ENCODE data around the gene RALA.
A peak's percentile ranks its signal among the peaks of the same experiment; 100 is the strongest.
"Not testable (repeated sequence)": the region's sequence is repeated elsewhere in the genome, so short reads cannot be mapped to it uniquely, and the experiment has no call there.

RALA gene

GRCh38 chr7:39674406-39674805 lies 51.0 kb downstream of the RALA start:
- H3K27ac Mint-ChIP-seq, result no peak overlapping the region
- H3K36me3 Mint-ChIP-seq (ENCODE audit: low read depth), result peaks cover 20% of the 10 kb centered on the region
- no peak overlapping the region for H3K4me3 Mint-ChIP-seq
- H3K4me1 Mint-ChIP-seq (ENCODE audit: low read depth), result peaks cover 23% of the 10 kb centered on the region
- H3K9me3 Mint-ChIP-seq, result no peaks in the 10 kb centered on the region
- H3K27me3 Mint-ChIP-seq, result no peaks in the 10 kb centered on the region

- H3K4me1 Mint-ChIP-seq (ENCODE audit: low read depth), result peaks cover 28% of the 10 kb centered on the region
- peaks cover 20% of the 10 kb centered on the region for H3K36me3 Mint-ChIP-seq (ENCODE audit: low read depth)
- H3K27me3 Mint-ChIP-seq, result no peaks in the 10 kb centered on the region
- H3K4me3 Mint-ChIP-seq, result no peak overlapping the region
- no peaks in the 10 kb centered on the region for H3K9me3 Mint-ChIP-seq
- no peak overlapping the region for H3K27ac Mint-ChIP-seq
Observed at GRCh38 chr7:39676346-39676745, 53.0 kb downstream of the RALA start.

GRCh38 chr7:39678930-39679709 lies 55.7 kb downstream of the RALA start:
- no peak overlapping the region for H3K27ac Mint-ChIP-seq
- no peaks in the 10 kb centered on the region for H3K9me3 Mint-ChIP-seq
- peaks cover 20% of the 10 kb centered on the region for H3K36me3 Mint-ChIP-seq (ENCODE audit: low read depth)
- H3K27me3 Mint-ChIP-seq, result no peaks in the 10 kb centered on the region
- peaks cover 49% of the 10 kb centered on the region for H3K4me1 Mint-ChIP-seq (ENCODE audit: low read depth)
- no peak overlapping the region for H3K4me3 Mint-ChIP-seq

GRCh38 chr7:39679874-39680273 lies 56.5 kb downstream of the RALA start:
- H3K27ac Mint-ChIP-seq, result not testable (repeated sequence)
- H3K4me1 Mint-ChIP-seq (ENCODE audit: low read depth), result peaks cover 48% of the 10 kb centered on the region

GRCh38 chr7:39681887-39682441 lies 58.6 kb downstream of the RALA start:
- peaks cover 69% of the 10 kb centered on the region for H3K4me1 Mint-ChIP-seq (ENCODE audit: low read depth)
- H3K9me3 Mint-ChIP-seq, result no peaks in the 10 kb centered on the region
- H3K36me3 Mint-ChIP-seq (ENCODE audit: low read depth), result peaks cover 5% of the 10 kb centered on the region
- H3K27me3 Mint-ChIP-seq, result no peaks in the 10 kb centered on the region
- no peak overlapping the region for H3K27ac Mint-ChIP-seq
- no peak overlapping the region for H3K4me3 Mint-ChIP-seq

More at GRCh38 chr7:39679874-39680273, 56.5 kb downstream of the RALA start:
- not testable (repeated sequence) for H3K4me3 Mint-ChIP-seq, H3K9me3 Mint-ChIP-seq, H3K27me3 Mint-ChIP-seq
- peaks cover 20% of the 10 kb centered on the region for H3K36me3 Mint-ChIP-seq (ENCODE audit: low read depth)

- H3K27ac Mint-ChIP-seq, result peak overlapping the region; percentile 43
- H3K27me3 Mint-ChIP-seq, result no peaks in the 10 kb centered on the region
- no peak overlapping the region for H3K4me3 Mint-ChIP-seq
- H3K4me1 Mint-ChIP-seq (ENCODE audit: low read depth), result peaks cover 74% of the 10 kb centered on the region
- no peaks in the 10 kb centered on the region for H3K9me3 Mint-ChIP-seq
- peaks cover 11% of the 10 kb centered on the region for H3K36me3 Mint-ChIP-seq (ENCODE audit: low read depth)
Observed at GRCh38 chr7:39683216-39683845, 60.0 kb downstream of the RALA start.

GRCh38 chr7:39686261-39686924 lies 63.0 kb downstream of the RALA start:
- Mint-ChIP-seq H3K27me3 (no peaks in the 10 kb centered on the region), H3K4me1 (ENCODE audit: low read depth) (peaks cover 72% of the 10 kb centered on the region), H3K9me3 (no peaks in the 10 kb centered on the region), H3K27ac (peak overlapping the region; percentile 19), H3K36me3 (ENCODE audit: low read depth) (peaks cover 36% of the 10 kb centered on the region), H3K4me3 (no peak overlapping the region)

GRCh38 chr7:39688611-39689480 lies 65.5 kb downstream of the RALA start:
- peaks cover 56% of the 10 kb centered on the region for H3K36me3 Mint-ChIP-seq (ENCODE audit: low read depth)
- peaks cover 3% of the 10 kb centered on the region for H3K9me3 Mint-ChIP-seq
- no peaks in the 10 kb centered on the region for H3K27me3 Mint-ChIP-seq
- H3K4me3 Mint-ChIP-seq, result no peak overlapping the region
- no peak overlapping the region for H3K27ac Mint-ChIP-seq
- H3K4me1 Mint-ChIP-seq (ENCODE audit: low read depth), result peaks cover 56% of the 10 kb centered on the region

- peaks cover 63% of the 10 kb centered on the region for H3K36me3 Mint-ChIP-seq (ENCODE audit: low read depth)
- H3K27me3 Mint-ChIP-seq, result no peaks in the 10 kb centered on the region
- H3K9me3 Mint-ChIP-seq, result peaks cover 3% of the 10 kb centered on the region
- H3K4me3 Mint-ChIP-seq, result no peak overlapping the region
- H3K4me1 Mint-ChIP-seq (ENCODE audit: low read depth), result peaks cover 31% of the 10 kb centered on the region
- H3K27ac Mint-ChIP-seq, result no peak overlapping the region
Observed at GRCh38 chr7:39691821-39692220, 68.4 kb downstream of the RALA start.

- H3K9me3 Mint-ChIP-seq, H3K4me3 Mint-ChIP-seq, H3K27me3 Mint-ChIP-seq, H3K27ac Mint-ChIP-seq: not testable (repeated sequence)
- Mint-ChIP-seq H3K4me1 (ENCODE audit: low read depth) (peaks cover 22% of the 10 kb centered on the region), H3K36me3 (ENCODE audit: low read depth) (peaks cover 65% of the 10 kb centered on the region)
Observed at GRCh38 chr7:39693086-39693485, 69.7 kb downstream of the RALA start.

GRCh38 chr7:39693812-39694211 lies 70.4 kb downstream of the RALA start:
- H3K4me1 Mint-ChIP-seq (ENCODE audit: low read depth), result peaks cover 17% of the 10 kb centered on the region
- no peak overlapping the region for H3K27ac Mint-ChIP-seq
- H3K27me3 Mint-ChIP-seq, result no peaks in the 10 kb centered on the region
- H3K4me3 Mint-ChIP-seq, result no peak overlapping the region
- peaks cover 3% of the 10 kb centered on the region for H3K9me3 Mint-ChIP-seq
- H3K36me3 Mint-ChIP-seq (ENCODE audit: low read depth), result peaks cover 65% of the 10 kb centered on the region

GRCh38 chr7:39695852-39696586 lies 72.6 kb downstream of the RALA start:
- peaks cover 60% of the 10 kb centered on the region for H3K36me3 Mint-ChIP-seq (ENCODE audit: low read depth)
- peaks cover 10% of the 10 kb centered on the region for H3K4me1 Mint-ChIP-seq (ENCODE audit: low read depth)
- peaks cover 3% of the 10 kb centered on the region for H3K9me3 Mint-ChIP-seq
- no peaks in the 10 kb centered on the region for H3K27me3 Mint-ChIP-seq
- H3K4me3 Mint-ChIP-seq, result no peak overlapping the region
- no peak overlapping the region for H3K27ac Mint-ChIP-seq

- Mint-ChIP-seq H3K27ac (no peak overlapping the region), H3K4me1 (ENCODE audit: low read depth) (peaks cover 5% of the 10 kb centered on the region), H3K36me3 (ENCODE audit: low read depth) (peaks cover 59% of the 10 kb centered on the region), H3K9me3 (peaks cover 3% of the 10 kb centered on the region), H3K27me3 (no peaks in the 10 kb centered on the region), H3K4me3 (no peak overlapping the region)
Observed at GRCh38 chr7:39696631-39697030, 73.3 kb downstream of the RALA start.

- Mint-ChIP-seq H3K27ac (no peak overlapping the region), H3K4me3 (no peak overlapping the region), H3K36me3 (ENCODE audit: low read depth) (peaks cover 54% of the 10 kb centered on the region), H3K4me1 (ENCODE audit: low read depth) (no peaks in the 10 kb centered on the region), H3K9me3 (peaks cover 3% of the 10 kb centered on the region), H3K27me3 (no peaks in the 10 kb centered on the region)
Observed at GRCh38 chr7:39697483-39697882, 74.1 kb downstream of the RALA start.
